ENCODE measurements around the gene INPP5A. TPM values are rescaled to one million over a fixed set of nuclear protein-coding genes. Genes with fewer than 3 reads are reported as not detected.

The INPP5A gene
- total RNA-seq, 1 experiment from 2014 or later: 44.5 TPM

GRCh38 chr10:132587175-132587574 lies 49.6 kb downstream of the INPP5A start:
- DNase-seq: no peak
- no peak overlapping the region for H3K4me3 Mint-ChIP-seq (ENCODE audit: unreplicated experiment)
- ChIA-PET POLR2A (no interaction called here), CTCF (no interaction called here)
- Histone ChIP-seq H3K27me3 (replicated peaks; ENCODE audit: control insufficient read depth, insufficient read depth, low read length) (no peaks in the 10 kb centered on the region), H3K4me3 (ENCODE audit: low read depth, low read length) (no peak overlapping the region), H3K9me3 (no peaks in the 10 kb centered on the region), H3K4me1 (peaks cover 21% of the 10 kb centered on the region), H3K36me3 (ENCODE audit: control insufficient read depth, insufficient read depth, low read length) (no peaks in the 10 kb centered on the region)
- no peaks in the 10 kb centered on the region for H3K27me3 Mint-ChIP-seq (ENCODE audit: insufficient read depth, unreplicated experiment)
- TF ChIP-seq CTCF (IDR thresholded peaks at IDR 0.05; ENCODE audit: insufficient read depth in 1 of 2, low read depth in 1 of 2, low read length in 1 of 2, severe bottlenecking in 1 of 2, unreplicated experiment in 1 of 2): no peak
- peaks cover 8% of the 10 kb centered on the region for H3K36me3 Mint-ChIP-seq (ENCODE audit: insufficient read depth, unreplicated experiment)
- H3K4me1 Mint-ChIP-seq (ENCODE audit: low read depth, unreplicated experiment): peaks cover 17% of the 10 kb centered on the region
- no peaks in the 10 kb centered on the region for H3K9me3 Mint-ChIP-seq (ENCODE audit: unreplicated experiment)
- H3K27ac Mint-ChIP-seq (ENCODE audit: unreplicated experiment): peak overlapping the region; percentile 81
- no TSS peak for BruUV-seq (replicated peaks)
- intact Hi-C loops (cut with micrococcal nuclease; ENCODE audit: unreplicated experiment): no loop called here

GRCh38 chr10:132588301-132589013 lies 50.9 kb downstream of the INPP5A start:
- Histone ChIP-seq H3K36me3 (ENCODE audit: control insufficient read depth, insufficient read depth, low read length) (no peaks in the 10 kb centered on the region), H3K27me3 (replicated peaks; ENCODE audit: control insufficient read depth, insufficient read depth, low read length) (no peaks in the 10 kb centered on the region), H3K4me1 (peaks cover 34% of the 10 kb centered on the region), H3K4me3 (ENCODE audit: low read depth, low read length) (no peak overlapping the region), H3K9me3 (no peaks in the 10 kb centered on the region)
- no peaks in the 10 kb centered on the region for H3K9me3 Mint-ChIP-seq (ENCODE audit: unreplicated experiment)
- TF ChIP-seq CTCF (IDR thresholded peaks at IDR 0.05; ENCODE audit: insufficient read depth in 1 of 2, low read depth in 1 of 2, low read length in 1 of 2, severe bottlenecking in 1 of 2, unreplicated experiment in 1 of 2): no peak
- intact Hi-C loops (cut with micrococcal nuclease; ENCODE audit: unreplicated experiment): no loop called here
- H3K27me3 Mint-ChIP-seq (ENCODE audit: insufficient read depth, unreplicated experiment): no peaks in the 10 kb centered on the region
- BruUV-seq (replicated peaks): no TSS peak
- H3K4me1 Mint-ChIP-seq (ENCODE audit: low read depth, unreplicated experiment): peaks cover 25% of the 10 kb centered on the region
- no peak overlapping the region for H3K4me3 Mint-ChIP-seq (ENCODE audit: unreplicated experiment)
- no peak for DNase-seq
- peaks cover 8% of the 10 kb centered on the region for H3K36me3 Mint-ChIP-seq (ENCODE audit: insufficient read depth, unreplicated experiment)
- POLR2A ChIA-PET: no interaction called here
- peak overlapping the region; percentile 67 for H3K27ac Mint-ChIP-seq (ENCODE audit: unreplicated experiment)
- CTCF ChIA-PET: no interaction called here

- peak overlapping the region; percentile 67 for H3K27ac Mint-ChIP-seq (ENCODE audit: unreplicated experiment)
- H3K27me3 ChIP-seq (replicated peaks; ENCODE audit: control insufficient read depth, insufficient read depth, low read length): no peaks in the 10 kb centered on the region
- peaks cover 8% of the 10 kb centered on the region for H3K36me3 Mint-ChIP-seq (ENCODE audit: insufficient read depth, unreplicated experiment)
- no peak overlapping the region for H3K4me3 Mint-ChIP-seq (ENCODE audit: unreplicated experiment)
- H3K36me3 ChIP-seq (ENCODE audit: control insufficient read depth, insufficient read depth, low read length): no peaks in the 10 kb centered on the region
- no peaks in the 10 kb centered on the region for H3K27me3 Mint-ChIP-seq (ENCODE audit: insufficient read depth, unreplicated experiment)
- H3K4me1 ChIP-seq: peaks cover 39% of the 10 kb centered on the region
- H3K9me3 ChIP-seq: no peaks in the 10 kb centered on the region
- H3K9me3 Mint-ChIP-seq (ENCODE audit: unreplicated experiment): no peaks in the 10 kb centered on the region
- peaks cover 31% of the 10 kb centered on the region for H3K4me1 Mint-ChIP-seq (ENCODE audit: low read depth, unreplicated experiment)
- BruUV-seq (replicated peaks): no TSS peak
- CTCF ChIA-PET: no interaction called here
- intact Hi-C loops (cut with micrococcal nuclease; ENCODE audit: unreplicated experiment): no loop called here
- POLR2A ChIA-PET: no interaction called here
- no peak for DNase-seq
- no peak overlapping the region for H3K4me3 ChIP-seq (ENCODE audit: low read depth, low read length)
- TF ChIP-seq CTCF (IDR thresholded peaks at IDR 0.05; ENCODE audit: insufficient read depth in 1 of 2, low read depth in 1 of 2, low read length in 1 of 2, severe bottlenecking in 1 of 2, unreplicated experiment in 1 of 2): no peak
These were observed 51.4 kb downstream of the INPP5A start for GRCh38 chr10:132589015-132589414.
